CD4-positive, alpha-beta T cell treated with Interleukin-15 for 4 hours (primary cell): ENCODE measurements around the gene ZNF629.

Experiments
- DNase-seq: peaks from one replicate; pipeline ENCODE4 v3.0.0-alpha.2; 2020; ENCODE audit warnings: low spot score

ZNF629 gene

GRCh38 chr16:30748634-30749445 lies 38.2 kb downstream of the ZNF629 start:
- no peak for DNase-seq

DNA sequence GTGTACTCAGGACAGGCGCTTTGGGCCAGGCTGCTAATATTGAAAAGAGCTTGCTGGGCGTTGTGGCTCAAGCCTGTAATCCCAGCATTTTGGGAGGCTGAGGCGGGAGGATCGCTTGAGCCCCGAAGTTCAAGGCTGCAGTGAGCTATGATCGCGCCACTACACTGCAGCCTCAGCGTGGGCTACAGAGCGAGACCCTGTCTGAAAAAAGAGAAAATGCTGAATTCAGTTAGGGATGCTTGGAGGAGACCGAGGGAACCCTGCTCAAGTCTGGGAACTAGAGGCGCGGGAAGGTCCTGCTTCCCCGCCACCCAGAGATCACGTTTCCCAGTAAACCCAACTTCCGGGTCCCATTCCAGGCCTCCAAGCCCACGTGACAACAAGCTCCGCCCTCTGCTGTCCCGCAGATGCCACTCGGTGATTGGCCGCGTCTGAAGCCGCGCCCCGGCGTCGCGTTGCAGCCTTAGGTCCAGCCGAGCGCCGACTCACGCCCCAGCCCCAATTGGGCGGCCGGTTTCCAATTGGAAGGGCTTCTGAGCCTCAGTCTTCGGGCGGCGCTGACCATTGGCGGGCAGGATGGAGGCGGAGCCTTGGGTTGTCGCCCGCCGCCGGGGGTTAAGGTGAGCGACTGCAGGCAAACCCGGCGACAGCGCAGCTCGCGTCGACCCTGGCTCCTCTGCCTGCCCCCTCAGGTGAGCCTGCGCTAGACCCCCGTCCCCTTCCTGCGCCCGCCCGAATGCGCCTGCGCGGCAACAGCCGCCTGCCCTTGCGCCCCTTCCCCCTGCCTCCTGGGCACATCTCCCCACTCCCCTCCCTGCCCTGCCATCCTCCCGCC lies 39.0 kb downstream of the ZNF629 start, which contains the start of gene PHKG2:
Gene PHKG2 (plus strand): TSS at position 627 of the 835 bp plus-strand sequence. CDS start 396 bp downstream, outside the sequence.
- peak; percentile 97 for DNase-seq

GRCh38 chr16:30747331-30747730 lies 39.7 kb downstream of the ZNF629 start:
- DNase-seq: no peak

GRCh38 chr16:30746638-30747175 lies 40.3 kb downstream of the ZNF629 start:
- DNase-seq: no peak

DNA sequence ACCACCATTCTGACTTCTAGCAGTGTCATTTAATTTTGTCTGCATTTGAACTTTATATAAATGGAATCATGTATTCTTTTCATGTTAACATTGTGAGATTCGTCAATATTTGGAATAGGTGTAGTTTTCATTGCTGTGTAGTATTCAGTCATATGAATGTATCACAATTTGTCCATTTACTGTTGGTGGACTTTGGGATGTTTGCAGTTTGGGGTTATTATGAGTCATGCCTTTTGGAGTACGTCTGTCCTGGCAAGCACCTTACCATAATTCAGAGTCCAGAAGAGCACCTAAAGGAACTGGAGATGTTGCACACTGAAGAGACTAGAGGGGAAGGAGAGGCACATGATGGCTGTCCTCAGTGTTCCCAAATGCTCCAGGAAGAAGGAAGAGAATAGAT lies 41.9 kb downstream of the ZNF629 start:
- no peak for DNase-seq

DNA sequence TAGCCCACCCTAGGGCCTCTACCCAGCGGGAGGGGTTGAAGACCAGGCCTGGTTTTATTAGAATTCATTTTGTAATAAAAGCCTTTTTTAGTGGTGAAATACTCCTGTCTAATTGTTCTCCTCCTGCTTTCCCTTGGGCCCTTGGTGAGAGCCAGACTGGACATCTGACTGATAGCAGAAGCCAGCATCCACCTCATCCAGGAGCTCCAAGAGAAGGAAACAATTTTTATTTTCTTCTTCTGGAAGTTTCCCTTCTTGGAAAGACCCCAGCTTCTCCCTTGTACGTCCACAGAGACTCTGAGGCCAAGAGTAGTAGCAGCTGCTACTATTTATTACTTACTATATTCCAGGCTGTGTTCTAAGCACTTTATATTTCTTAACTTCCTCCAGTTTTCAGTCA lies 42.8 kb downstream of the ZNF629 start:
- DNase-seq: no peak

DNA sequence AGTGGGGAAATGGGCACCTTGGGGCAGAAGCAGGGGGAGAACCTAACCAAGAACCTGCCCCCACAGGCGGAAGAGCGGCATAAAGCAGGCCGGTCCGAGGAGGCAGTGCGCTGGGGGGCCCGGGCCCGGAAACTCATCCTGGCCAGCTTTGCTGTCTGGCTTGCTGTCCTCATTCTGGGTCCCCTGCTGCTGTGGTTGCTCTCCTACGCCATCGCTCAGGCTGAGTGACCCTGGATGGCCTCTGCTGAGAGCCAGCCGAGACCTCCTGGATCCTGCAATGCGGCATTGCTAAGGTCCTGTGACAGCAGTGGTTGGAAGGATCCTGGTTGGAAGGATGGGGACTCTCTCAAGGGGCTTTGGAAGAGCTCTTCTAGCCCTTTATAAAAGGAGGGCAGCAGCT lies 43.3 kb downstream of the ZNF629 start:
- DNase-seq: no peak

DNA sequence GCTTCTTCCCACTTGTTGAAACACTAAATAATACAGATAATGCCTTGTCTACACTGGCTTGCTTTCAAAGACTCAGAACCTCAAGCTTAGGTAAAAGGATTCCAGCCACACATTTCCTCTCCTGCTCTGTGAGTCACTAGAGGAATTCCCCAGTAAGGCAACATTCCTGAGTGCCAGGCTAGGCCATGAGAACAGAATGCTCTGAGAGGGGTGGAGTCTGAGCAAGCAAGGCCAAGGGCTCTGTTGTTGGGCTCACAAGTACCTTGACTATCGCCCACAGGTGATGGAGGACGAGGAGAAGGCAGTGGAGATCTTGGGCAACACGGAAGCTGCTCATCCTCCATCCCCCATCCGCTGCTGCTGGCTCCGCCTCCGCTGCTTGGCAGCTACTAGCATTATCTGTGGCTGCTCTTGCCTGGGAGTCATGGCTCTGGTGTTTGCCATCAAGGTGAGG lies 45.5 kb downstream of the ZNF629 start:
- DNase-seq: no peak

DNA sequence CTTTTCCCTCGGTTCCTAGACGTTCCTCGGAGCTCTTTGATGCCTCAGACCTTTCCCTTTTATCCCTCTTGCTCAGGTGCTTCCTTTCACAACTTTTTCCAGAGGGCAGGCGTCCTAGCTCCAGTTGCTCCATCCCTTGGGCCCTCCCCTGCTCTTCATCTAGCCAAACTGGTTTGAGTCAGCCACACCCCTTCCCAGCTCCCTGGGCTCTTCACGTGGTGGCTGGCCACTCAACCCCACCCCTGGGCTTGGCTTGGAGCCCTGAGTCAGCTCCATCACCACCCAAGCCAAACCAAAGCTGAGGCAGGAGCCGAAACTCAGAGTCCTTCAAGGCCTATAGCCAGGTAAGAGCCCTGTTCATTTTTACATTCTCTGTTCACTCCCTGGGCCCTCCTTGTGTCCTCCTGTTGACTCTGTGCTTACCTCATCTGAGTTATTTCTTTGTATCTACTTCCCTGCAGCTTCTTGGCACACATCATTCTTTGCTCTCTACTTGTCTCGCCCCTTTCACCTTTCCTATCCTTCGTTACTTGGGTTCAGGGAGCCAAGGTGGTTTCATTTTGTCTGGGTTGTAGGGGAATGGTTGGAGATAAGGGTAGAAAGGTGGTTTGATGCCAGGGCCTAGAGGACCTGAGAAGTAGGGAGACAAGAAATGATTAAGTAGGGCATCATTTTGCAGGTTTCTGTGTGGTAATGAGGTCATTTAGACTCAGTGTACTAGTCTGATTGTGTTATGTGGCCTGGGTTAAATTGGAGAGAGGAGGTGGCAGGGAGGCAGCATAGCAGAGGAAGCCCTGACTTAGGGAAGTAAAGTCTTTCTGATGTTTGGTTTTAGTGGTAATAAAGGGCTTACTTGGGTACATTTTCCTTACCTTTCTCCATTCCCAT lies 46.4 kb downstream of the ZNF629 start:
- no peak for DNase-seq

GRCh38 chr16:30738984-30739951 lies 47.7 kb downstream of the ZNF629 start:
- no peak for DNase-seq

- DNase-seq: no peak
Measured at GRCh38 chr16:30737794-30738648, 49.0 kb downstream of the ZNF629 start.

GRCh38 chr16:30736995-30737793 lies 49.8 kb downstream of the ZNF629 start:
- DNase-seq: no peak

DNA sequence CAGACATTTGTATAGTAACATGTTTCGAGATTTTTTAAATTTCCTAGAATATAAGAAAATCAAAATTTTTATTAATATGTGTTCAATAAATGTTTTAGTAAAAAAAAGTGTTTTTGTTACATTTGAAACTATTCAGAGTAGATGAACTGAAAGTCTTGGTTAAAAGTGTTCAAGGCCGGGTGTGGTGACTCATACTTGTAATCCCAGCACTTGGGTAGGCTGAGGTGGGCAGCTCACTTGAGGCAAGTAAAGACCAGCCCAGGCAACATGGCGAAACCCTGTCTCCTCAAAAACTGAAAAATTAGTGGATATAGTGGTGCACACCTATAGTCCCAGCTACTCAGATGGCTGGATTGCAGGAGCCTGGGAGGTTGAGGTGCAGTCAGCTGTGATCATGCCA lies 55.6 kb downstream of the ZNF629 start:
- DNase-seq: no peak

DNA sequence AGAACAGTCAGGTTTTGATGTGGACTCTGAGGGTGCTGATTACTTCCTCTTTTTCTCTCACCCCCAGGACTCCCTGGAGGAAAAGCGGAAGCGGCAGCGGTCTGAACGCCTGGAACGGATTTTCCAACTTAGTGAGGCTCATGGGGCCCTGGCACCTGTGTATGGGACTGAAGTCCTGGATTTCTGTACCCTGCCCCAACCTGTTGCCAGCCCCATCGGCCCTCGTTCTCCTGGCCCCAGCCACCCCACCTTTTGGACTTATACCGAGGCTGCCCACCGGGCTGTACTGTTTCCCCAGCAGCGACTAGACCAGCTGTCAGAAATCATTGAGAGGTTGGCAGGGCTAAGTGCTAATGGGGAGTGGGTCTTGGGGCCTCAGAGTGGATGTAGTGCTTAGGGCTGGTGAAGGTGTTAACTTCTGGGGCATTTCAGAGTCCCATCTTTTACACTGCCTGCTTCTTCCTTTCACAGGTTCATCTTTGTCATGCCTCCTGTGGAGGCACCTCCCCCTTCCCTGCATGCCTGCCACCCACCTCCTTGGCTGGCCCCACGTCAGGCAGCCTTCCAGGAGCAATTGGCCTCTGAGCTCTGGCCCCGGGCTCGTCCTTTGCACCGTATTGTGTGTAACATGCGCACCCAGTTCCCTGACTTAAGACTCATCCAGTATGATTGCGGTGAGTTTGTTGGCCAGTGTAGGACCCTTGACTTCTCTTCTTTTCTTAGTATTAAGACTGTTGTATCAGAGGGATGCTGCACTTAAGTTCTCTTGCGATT lies 57.9 kb downstream of the ZNF629 start:
- no peak for DNase-seq
